Cardiac muscle cell (in vitro differentiated cells and primary cell): ENCODE results near the gene AGBL5. TPM values are rescaled to one million over a fixed set of nuclear protein-coding genes. Genes with fewer than 3 reads are reported as not detected.
"Not testable (repeated sequence)": the region's sequence is repeated elsewhere in the genome, so short reads cannot be mapped to it uniquely, and the experiment has no call there.

Experiments used
- DNase-seq, 2 donors: peaks; one replicate each; pipeline versions ENCODE4 v3.0.0 to v3.0.0-alpha.2; 2010 to 2017; ENCODE audit warnings: low read depth in 1 of 2, low spot score in 1 of 2
- H3K27ac ChIP-seq: fragments of 200-600 bp; sonication (generic); 2 replicates; pipeline ENCODE4 v1.5.1; 2016
- H3K27me3 ChIP-seq: fragments of 200-600 bp; sonication (generic); 2 replicates; pipeline ENCODE4 v1.6.0; 2016; ENCODE audit warnings: control low read depth
- H3K36me3 ChIP-seq: fragments of 200-600 bp; sonication (generic); 2 replicates; pipeline ENCODE4 v1.5.1; 2016; ENCODE audit warnings: control low read depth
- H3K4me1 ChIP-seq: fragments of 200-600 bp; sonication (generic); 2 replicates; pipeline ENCODE4 v1.8.1; 2017; ENCODE audit warnings: low read depth, mild to moderate bottlenecking, mixed run types
- H3K4me3 ChIP-seq: fragments of 200-600 bp; sonication (generic); 2 replicates; pipeline ENCODE4 v1.5.1; 2016; ENCODE audit warnings: mild to moderate bottlenecking
- H3K9me3 ChIP-seq: fragments of 200-600 bp; sonication (generic); 2 replicates; pipeline ENCODE4 v1.5.1; 2017; ENCODE audit warnings: low read depth, mild to moderate bottlenecking, control low read depth
- CTCF ChIP-seq: IDR thresholded peaks from 2 replicates; pipeline ENCODE4 v1.5.1; 2012; ENCODE audit warnings: low read depth, mild to moderate bottlenecking, low read length
- polyA plus RNA-seq: library from polyadenylated mRNA; unstranded; fragments of >200 nt; fragmentation: Nextera tagmentation; extraction: Ambion mirVana; gene quantifications from 2 replicates; pipeline ENCODE4 v1.2.1, GENCODE V29; 2016
- total RNA-seq: library from RNA; depleted of rRNA; stranded (reverse); fragments of >200 nt; gene quantifications from 2 replicates; pipeline ENCODE4 v1.2.3, GENCODE V29; 2016

Gene AGBL5
- total and polyA plus RNA-seq, 2 experiments from 2014 or later, result 52.0 to 67.0 TPM

GRCh38 chr2:27072920-27073319 lies 21.5 kb downstream of the AGBL5 start:
- peaks cover 24% of the 10 kb centered on the region for H3K4me1 ChIP-seq
- H3K27me3 ChIP-seq, result no peaks in the 10 kb centered on the region
- H3K9me3 ChIP-seq, result no peaks in the 10 kb centered on the region
- peak in 1 of 2 donors; percentile 70 for DNase-seq
- peaks cover 10% of the 10 kb centered on the region for H3K36me3 ChIP-seq
- peak overlapping the region; percentile 100 for H3K27ac ChIP-seq
- H3K4me3 ChIP-seq, result no peak overlapping the region
- no peak for TF ChIP-seq CTCF

- H3K9me3 ChIP-seq, result no peaks in the 10 kb centered on the region
- peak in 1 of 2 donors; percentile 51 for DNase-seq
- no peak overlapping the region for H3K4me3 ChIP-seq
- H3K4me1 ChIP-seq, result peaks cover 30% of the 10 kb centered on the region
- TF ChIP-seq CTCF, result no peak
- peak overlapping the region; percentile 100 for H3K27ac ChIP-seq
- H3K36me3 ChIP-seq, result peaks cover 7% of the 10 kb centered on the region
- H3K27me3 ChIP-seq, result no peaks in the 10 kb centered on the region
Measured at GRCh38 chr2:27073782-27074181, 22.3 kb downstream of the AGBL5 start.

- peak; percentile 47 to 84 for DNase-seq
- Histone ChIP-seq H3K4me1 (peaks cover 33% of the 10 kb centered on the region), H3K4me3 (no peak overlapping the region), H3K36me3 (no peaks in the 10 kb centered on the region), H3K27ac (peak overlapping the region; percentile 100), H3K9me3 (no peaks in the 10 kb centered on the region), H3K27me3 (no peaks in the 10 kb centered on the region)
- TF ChIP-seq CTCF, result no peak
Measured at GRCh38 chr2:27074738-27075565, 23.5 kb downstream of the AGBL5 start.

- H3K27me3 ChIP-seq, DNase-seq, H3K4me3 ChIP-seq, H3K9me3 ChIP-seq, H3K36me3 ChIP-seq: not testable (repeated sequence)
- H3K27ac ChIP-seq, result peak overlapping the region; percentile 7
- peaks cover 28% of the 10 kb centered on the region for H3K4me1 ChIP-seq
Measured at GRCh38 chr2:27075566-27075871, 24.1 kb downstream of the AGBL5 start.

- DNase-seq, result no peak
- Histone ChIP-seq H3K9me3 (no peaks in the 10 kb centered on the region), H3K4me3 (no peak overlapping the region), H3K27ac (no peak overlapping the region), H3K27me3 (no peaks in the 10 kb centered on the region), H3K4me1 (peaks cover 31% of the 10 kb centered on the region), H3K36me3 (no peaks in the 10 kb centered on the region)
- no peak for TF ChIP-seq CTCF
Measured at GRCh38 chr2:27076323-27076722, 24.9 kb downstream of the AGBL5 start.

GRCh38 chr2:27077231-27077630 lies 25.8 kb downstream of the AGBL5 start:
- Histone ChIP-seq H3K36me3 (no peaks in the 10 kb centered on the region), H3K27ac (no peak overlapping the region), H3K9me3 (no peaks in the 10 kb centered on the region), H3K4me3 (no peak overlapping the region), H3K4me1 (peaks cover 32% of the 10 kb centered on the region), H3K27me3 (no peaks in the 10 kb centered on the region)
- no peak for DNase-seq
- no peak for TF ChIP-seq CTCF
